Activated T-helper 1 cell treated with anti-CD3 and anti-CD28 coated beads, Interleukin-2, amount 50 U/mL, for 16 hours (primary cell): Measurements from ENCODE around the gene ERN1.
A peak's percentile ranks its signal among the peaks of the same experiment; 100 is the strongest.

ENCODE experiments used
- DNase-seq, 2 donors: peaks; one replicate each; pipeline ENCODE4 v3.0.0-alpha.2; 2020; ENCODE audit warnings: low read depth in 1 of 2, low spot score in 1 of 2

Gene ERN1

DNA sequence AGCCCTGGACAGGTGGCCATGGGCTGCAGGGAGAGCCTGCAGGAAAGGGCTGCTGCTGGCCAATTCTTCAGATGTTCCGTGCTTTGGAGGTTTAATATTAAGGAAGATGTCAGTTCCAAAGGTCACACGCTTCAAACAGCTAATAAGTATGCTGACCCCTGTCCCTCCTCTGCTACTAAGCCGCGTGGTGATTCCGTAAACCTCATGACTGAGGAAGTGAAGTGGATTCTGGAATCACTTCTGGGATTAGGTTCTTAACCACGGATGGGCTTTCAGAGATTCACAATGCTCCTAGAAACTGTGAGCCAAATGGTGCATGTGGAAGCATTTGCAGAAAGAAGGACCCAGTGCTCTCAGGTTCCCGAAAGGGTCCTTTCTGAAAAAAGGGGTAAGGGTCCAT lies 28.5 kb upstream of the ERN1 start:
- DNase-seq, result no peak

DNA sequence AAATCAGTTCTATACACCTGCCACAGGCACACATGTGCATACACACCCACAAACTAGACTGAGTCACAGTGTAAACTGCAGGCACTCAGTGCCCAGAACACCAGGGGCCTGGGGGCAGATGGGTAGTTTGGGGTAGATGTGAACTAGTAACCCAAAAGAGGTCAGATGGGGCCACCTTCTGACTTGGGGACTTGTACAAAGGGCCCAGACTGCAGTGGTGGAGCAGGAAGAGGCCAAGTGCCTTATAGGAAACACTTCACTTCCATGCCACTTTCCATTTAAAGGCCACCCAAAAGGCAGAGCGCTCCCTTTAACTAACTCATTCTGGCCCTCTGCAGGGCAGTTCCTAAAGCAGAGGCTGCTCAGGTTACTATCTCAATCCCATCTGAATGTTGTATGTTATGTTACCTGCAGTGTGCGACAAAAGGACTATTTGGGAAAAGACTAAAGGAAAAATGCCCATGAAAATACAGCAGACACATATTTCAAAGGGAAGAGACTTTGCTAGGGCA lies 27.8 kb upstream of the ERN1 start:
- DNase-seq, result no peak

DNA sequence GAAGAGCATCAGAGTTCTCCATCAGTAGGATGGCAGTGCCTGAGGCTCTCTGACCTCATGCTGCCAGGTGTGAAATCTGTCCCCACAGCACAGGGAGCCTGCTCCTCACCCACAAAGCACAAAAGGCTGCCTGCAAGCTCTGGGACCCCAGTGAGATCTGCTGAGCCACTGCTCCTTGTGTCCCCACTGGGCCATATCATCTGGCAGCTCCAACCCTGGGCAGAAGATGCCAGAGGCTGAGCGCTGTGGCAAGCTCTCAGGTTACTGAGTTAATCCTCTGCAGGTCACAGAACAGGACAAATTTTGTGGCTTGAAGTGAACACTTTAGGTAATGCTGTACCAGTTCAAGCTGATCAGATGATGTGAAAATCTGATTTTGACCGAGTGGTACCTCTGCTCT lies 26.7 kb upstream of the ERN1 start:
- no peak for DNase-seq

DNA sequence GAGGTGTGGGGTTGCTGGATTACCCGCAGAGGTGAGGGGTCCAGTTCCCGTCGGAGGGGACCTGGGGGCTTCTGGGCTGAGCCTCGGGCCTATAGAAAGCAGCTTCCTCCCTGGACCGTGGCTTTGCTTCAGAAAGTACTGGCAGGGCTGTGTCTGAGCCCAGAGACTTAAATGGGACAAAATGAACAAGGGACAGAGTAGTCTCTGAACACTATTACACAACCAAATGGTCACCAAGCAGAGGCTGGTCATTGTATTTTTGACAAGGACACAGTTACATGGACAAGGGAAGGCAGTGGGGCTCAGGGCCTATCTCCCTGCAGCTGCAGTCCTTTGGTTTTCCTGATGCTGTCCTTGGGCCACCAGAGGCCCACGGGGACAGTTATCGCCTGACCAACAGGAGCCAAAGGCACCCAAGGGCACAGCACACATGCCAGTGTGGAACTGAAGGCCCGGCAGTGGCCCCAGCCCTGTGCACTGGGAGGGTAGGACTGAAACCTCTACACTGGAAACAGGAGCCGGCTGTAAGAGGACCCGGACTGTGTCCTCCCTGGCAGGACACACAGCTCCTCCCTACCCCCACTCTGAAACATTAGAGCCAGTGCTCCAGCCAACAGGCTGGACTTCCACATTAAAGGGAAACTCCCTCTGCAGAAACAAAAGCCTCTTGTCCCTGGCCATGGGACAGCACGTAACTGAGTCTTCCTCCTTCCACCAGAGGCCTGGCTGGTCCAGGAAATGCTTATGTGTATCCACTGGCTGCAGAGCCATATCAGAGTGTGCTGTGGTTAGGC lies 26.0 kb upstream of the ERN1 start:
- no peak for DNase-seq

DNA sequence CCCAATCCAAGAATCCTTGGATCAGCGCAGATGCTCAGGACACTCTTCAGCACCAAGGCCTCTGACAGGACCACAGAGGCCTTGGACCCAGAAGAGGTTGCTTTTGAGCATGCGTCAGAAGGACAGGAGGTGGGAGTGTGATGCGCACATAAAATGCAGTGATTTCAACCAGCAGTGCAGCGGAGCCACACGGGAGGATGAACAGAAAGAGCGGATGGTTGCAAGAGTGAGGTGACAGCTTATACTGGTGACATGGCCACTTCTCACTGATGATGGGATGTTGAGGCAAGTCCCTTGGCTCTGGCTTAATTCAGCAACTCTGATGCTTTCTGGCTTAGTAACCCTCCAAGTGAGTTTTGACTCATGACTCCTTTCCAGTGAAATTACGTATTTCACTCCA lies 25.2 kb upstream of the ERN1 start:
- DNase-seq, result no peak

DNA sequence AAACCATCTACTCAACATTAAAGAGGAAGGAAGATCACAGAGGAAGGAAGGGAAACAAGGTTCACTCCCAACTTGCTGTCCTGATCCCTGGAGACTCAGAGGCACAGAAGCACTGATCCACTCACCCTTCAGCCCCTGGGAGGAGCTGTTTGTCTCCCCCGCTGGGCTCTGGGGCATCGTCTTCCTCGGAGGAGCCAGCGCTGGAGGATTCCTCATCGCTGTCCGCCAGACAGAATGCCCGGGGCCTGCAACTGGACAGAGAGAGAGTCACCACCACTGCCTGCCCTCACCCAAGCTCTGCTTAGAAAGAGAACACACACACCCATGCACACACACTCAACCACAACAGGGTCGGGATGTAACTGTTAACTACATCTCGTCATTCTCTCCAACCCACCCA lies 24.8 kb upstream of the ERN1 start:
- no peak for DNase-seq

DNA sequence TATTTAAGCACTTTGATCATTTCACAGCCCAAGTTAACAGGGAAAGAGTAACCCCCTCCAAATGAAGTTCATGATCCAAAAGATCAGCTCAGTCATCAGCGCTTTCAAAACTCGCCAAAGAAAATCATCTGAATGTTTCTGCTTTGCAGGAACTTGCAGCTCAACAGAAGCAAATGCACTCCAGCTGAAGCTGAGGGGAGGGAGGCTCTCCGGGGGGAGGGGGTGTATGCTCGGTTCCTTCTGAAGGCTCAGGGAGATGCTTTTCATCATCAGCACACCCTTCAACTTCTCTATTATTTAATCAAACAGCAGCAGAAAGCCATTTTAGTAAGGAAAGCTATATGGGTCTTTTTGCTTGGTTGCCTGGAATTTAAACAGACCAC lies 24.4 kb upstream of the ERN1 start:
- DNase-seq, result no peak

DNA sequence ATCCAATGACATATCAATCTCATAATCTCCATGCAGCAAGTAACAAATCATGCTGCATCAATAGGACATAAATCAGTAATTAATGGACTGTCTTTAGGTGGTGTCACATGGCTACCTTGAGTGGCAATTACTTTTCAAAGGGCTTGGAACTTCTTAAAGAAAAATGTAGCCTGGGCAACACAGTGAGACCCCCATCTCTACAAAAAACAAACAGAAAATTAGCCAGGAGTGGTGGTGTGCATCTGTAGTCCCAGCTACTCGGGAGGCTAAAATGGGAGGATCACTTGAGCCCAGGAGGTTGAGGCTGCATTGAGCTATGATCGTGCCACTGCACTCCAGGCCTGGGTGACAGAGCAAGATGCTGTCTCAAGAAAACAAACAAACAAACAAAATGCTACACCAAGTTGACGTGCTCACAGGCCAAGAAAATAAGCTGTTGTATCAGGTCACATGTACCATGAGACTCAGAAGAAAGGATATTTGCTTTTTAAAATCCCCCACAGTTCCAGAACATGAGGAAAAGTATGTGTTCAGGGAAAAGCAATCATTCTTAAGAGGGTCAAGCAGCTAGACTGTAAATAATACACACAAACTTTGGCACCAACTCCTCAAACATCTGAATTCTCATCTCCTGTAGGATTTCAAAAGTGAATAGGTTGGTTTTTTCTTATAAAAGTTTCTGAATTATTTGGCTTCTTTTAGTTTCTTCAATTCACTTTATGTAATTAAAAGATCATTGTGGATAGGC lies 23.8 kb upstream of the ERN1 start:
- DNase-seq, result no peak

DNA sequence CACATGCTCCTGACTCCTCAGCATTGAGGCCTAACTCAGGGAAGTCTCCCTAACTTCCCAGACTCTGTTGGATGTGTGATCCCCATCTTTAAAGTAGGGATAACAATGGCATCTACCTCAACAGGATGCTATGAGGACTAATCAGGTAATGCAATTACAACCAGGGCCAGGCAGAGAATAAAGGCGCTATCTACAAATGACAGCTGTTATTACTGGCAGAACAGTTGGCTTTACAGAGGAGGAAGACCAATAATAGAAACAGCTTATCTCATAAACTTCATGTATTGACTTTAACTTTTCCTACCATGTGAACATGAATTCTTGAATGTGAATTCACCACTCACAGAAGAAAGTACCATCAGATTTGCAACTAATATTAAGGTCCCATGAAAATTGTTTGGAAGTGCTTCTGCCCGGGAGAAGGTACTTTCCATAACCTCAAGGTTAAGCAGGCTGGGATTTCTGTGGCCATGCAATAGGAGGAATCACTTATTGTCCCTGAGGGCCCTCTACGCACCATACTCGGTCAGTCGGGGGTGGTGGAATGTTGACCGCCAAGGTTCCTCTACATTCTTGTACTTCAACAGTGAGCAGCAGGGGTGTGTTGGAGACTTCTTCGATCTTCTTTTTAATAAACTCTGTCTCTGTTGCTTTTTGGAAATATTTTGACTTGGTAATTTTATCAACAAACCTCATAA lies 22.6 kb upstream of the ERN1 start:
- DNase-seq, result no peak

DNA sequence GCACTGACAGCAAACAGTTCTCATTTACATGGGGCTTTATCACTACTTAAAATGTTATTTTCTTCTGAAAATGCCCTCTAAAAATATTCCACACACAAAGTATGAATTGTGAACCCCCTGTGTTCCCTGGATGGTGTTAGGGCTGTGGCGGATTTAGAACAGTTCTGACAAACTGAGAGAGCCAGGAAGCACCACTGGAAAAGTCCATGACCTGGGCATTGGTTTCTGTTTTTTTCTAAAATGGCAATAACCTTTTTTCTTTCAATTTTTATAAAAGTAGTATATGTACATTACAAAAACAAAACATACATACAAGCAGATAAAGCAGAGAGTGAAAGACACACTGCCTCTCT lies 21.0 kb upstream of the ERN1 start:
- no peak for DNase-seq

DNA sequence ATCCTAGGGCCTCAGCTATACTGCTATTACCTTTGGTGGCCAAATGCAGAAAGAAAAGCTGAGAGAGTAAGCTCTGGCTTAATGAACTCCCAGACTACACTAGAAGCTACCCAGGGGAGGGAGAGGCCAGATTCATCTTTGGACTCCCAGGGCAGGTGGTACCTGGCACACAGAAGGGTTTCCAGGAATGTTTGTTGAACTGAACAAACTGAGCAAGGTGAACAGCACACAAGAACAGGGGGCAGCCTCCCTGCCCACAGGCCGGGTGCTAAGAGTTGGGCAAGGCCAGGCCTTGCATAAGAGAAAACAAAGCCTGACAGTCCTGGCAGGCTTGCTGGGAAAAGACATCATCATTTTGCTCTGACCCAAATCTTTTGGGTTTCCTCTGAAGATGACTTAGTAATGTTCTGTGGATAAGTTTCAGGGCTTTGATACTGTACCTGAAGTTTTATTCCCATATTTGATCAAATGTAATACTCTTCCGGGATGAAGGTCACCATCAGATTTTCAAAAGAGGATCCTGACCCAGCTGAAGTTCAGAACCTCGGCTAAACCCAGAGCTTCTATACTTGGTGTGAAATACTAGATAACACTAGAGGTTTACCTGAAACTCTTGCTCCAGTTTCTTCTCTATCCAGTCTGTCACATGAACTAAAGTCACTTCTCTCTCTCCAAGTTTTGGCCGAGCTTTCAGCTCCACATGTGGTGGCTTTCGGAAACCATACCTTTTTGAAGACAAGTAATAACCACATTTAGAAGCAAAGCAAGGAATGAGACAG lies 20.5 kb upstream of the ERN1 start:
- no peak for DNase-seq

DNA sequence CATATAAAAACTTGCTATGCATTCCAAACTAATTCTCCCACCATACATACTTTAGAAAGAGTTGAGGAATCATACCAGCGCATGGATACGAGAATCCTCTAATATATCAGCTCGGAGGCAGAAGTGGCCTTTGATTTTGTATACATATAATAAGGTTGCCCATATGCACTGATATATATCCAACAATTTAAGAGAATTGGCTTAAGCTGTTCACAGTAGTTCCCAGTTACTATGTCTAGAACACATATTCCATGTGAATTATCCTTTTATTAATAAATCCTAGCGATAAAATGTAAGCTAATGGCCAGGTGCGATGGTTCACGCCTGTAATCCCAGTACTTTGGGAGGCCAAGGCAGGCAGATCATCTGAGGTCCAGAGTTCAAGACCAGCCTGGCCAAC lies 19.3 kb upstream of the ERN1 start:
- no peak for DNase-seq

DNA sequence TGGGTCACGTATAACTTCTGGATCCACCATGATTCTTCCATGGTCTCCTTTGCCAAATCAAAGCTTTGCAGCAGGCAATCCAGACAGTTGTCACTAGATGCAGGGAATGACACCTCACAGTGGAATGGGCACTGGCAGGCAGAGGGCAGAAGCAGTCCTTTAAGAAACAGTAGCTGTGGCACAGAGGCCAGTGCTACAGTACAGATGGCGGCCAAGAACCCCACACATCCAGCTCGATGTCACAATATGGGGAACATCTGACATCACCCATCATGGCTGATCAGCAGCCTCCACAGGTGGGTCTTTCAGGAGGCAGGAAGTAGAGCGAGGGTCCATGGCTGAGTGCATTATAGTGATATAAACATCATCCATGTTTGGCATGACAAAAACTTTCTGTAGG lies 18.8 kb upstream of the ERN1 start:
- no peak for DNase-seq

DNA sequence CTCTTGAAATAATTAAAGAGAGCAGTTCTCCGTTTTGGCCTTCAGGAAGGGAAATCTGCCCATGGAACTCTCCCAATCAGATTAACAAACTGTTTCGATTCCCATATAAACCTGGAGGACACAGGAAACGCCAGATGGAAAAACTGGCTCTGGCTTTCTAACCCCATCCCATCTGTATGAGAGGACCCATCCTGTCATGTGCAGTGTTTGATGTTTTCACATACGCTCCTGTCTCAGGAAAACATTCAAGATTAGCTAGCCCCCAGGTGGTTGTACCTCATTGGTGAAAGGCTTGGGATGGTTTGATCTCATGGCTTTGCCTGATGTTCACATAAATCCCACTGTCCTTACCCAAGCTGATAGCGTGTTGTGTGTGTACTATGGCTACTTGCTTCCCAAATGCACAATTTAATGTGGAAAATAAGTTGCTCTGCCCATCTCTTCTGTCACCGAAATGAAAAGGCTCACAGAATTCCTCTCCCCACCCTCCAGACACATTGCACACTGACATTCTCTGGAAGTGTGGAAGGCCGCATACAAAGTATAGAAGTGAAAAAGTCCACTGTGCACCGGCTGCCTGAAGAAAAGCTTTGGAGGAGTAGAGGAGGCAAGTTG lies 18.2 kb upstream of the ERN1 start:
- DNase-seq, result no peak

DNA sequence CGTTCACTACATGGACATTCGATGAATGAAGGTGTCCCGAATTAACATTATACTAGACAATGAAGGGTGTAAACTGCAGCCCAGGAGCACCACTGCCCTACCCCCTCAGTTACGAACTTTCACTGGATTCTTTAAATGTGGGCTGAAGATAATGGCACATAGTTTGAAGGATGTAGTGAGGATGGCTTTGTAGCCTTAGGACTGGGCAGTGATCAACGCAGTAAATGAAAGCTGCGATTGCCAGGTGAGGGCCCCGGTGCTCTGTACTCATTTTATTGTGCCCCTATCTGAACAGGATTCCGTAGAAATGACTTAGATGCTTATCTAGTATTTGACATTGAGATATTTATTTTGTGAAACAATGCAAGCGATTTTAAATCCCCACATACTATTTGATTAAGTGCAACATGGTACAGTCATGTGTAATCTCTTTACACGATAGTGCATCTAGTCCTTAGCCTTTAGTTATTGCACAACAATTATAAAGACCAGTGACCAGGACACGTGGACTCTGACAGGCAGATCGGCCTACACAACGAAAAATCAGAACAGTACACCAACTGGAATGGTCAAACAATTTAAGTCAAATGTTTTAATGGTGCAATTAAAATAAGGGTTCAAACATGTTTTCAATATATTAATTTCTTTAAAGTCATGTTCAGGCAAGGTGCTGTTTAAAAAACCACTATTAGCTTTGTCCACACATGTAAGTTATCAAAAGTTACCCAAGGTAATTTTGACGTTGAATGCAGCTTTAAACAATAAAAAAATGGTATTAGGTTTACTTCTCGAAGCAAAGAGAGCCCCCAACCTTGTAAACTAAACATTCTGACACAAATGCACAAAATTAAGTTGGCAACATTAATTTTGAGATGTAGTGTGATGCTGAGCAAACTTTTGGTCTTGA lies 17.4 kb upstream of the ERN1 start:
- DNase-seq, result no peak

DNA sequence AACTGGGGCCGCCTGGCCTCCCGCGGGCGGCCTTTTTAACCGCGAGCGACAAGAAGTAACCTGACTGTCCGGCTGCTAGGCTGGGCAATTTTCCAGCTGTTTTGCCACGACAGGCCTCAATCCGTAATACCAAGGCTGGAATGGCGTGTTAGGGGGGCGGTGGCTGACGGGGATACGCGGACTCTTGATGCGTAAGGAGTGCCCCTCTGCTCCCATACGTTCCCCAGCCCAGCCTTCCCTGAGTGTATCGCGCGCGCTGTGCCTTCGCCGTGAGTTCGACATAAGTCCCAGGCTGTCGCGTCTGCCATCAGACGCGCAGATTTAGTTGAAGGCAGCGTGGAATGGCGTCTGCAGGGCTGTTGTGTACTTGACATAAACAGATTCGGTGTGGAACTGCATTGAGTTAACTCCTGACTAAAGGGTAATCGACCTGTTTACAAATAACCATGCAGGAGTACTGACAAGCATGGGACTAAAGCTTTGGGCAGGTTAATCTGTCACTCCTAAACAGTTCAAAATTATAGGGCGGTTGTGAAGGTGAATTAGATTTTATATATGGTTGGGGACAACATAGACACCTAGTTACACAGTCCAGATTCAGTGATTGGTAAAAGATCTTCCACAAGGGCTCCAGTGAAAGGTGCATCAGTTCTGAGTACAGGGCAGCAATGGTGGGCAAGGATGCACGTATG lies 16.6 kb upstream of the ERN1 start:
- peak in 1 of 2 donors; percentile 30 for DNase-seq

DNA sequence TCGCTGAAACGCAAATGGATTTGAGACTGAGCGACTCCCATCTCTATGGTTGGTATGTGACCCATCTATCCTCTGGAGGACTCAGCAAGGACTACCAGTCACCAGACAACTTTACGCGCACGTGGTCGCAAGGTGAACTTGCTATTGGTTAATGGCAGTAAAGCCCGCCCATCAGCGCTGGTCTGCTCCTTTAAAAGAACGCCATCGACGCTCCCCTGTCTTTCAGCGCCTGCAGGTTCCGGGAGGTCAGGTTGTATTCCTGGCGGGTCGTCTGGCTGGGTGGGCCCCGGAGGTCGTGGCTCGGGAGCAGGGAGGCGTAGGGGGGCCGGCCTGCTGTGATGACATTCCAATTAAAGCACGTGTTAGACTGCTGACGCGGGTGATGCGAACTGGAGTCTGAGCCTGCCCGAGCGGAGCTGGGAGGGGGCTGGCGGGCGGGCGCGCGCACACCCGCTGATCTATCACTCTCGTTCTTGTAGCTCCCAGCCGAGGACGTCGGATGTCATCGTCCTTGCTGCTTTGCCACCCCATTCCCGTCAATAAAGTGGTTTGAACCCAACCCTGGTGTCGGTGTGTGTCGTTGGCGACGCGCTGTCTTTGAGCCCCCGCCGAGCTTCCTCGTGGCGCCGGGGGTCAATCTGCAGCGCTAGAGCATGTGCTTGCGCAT lies 15.9 kb upstream of the ERN1 start:
- DNase-seq, result peak; percentile 88 to 91

DNA sequence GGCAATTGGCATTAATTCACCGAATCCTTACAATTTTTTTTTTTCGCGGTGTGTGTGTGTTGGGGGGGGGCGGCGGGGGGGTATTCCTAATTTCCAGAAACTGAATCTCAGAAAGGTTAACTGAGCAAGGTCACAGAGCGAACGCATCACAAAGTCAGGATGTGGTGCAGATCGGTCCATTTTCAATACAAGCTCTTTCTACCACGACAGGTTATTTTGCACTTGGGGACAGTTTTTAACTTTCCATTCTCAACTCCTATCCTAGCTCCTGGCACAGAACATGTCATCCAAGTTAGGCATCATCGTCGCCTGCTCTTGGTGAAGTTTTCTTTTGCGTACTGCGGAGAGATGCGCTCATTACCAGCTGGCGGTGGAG lies 15.4 kb upstream of the ERN1 start:
- no peak for DNase-seq

DNA sequence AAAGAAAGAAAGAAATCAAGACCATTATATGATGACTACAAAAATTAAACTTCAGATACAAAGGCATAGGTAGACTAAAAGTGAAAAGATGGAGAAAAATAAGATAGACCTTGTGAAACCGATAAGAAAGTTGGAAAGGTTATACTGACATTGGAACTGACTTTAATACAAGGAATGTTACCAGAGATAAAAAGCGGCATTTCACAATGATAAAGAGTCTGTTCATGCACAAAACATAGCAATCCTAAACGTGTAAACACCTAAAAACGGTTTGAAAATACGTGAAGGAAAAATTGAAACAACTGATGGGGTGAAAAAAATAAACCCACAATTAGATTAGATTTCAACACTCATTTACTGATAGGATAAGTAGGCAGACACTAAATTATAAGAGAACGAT lies 9.6 kb upstream of the ERN1 start:
- DNase-seq, result no peak
